ENCODE data around the gene BPIFB3.
"Not testable (repeated sequence)": the region's sequence is repeated elsewhere in the genome, so short reads cannot be mapped to it uniquely, and the experiment has no call there.

BPIFB3 gene

DNA sequence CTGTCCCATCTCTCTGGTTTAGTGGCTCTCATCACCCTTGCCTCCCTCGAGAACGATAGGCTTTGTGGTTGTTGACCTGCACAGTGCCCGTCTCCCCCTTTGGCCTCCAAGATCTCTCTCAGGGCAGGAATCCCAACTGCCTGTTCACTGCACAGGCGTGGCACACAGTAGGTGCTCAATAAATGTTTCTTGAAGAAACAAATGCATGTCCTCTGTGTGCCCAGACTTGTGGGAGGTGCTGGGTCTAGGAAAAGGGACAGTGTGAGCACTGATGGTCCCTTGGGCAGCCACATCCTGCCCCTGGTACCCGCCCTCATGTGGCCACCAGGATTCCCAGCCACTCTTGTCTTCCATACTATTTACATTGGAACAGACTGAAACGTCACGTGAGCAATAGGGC, 24.8 kb upstream of the BPIFB3 start:
- DNase-seq (ENCODE audit: low read depth): no peak

- no peak for DNase-seq (ENCODE audit: low read depth)
These were observed 23.6 kb upstream of the BPIFB3 start for GRCh38 chr20:33030076-33030475.

DNA sequence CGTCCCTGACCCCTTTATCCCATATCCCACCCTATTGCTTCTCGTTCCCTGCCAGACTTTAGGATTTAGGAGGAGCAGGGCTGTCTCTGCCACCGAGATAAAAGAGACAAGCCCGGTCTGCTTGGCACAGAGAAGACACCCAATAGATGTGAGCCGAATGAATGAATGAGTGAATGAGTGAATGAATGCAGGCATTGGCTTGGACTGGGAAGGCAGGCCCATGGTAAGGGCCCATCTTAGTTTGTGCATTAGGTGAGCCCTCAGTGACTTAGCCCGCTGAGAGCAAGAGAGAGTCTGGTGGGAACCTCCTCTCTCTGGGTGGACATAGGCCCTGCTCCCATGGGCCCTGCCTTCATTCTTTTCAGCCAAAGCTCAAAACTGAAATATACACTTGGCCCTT, 23.1 kb upstream of the BPIFB3 start:
- no peak for DNase-seq (ENCODE audit: low read depth)

GRCh38 chr20:33031531-33031930, 22.2 kb upstream of the BPIFB3 start, which contains the start of gene BPIFB6:
Gene BPIFB6, plus strand, starts transcription at chr20:33031648. Its CDS starts 0 bp downstream, at chr20:33031648.
- DNase-seq (ENCODE audit: low read depth): no peak

- no peak for DNase-seq (ENCODE audit: low read depth)
These were observed 21.1 kb upstream of the BPIFB3 start for GRCh38 chr20:33032555-33032954.

- DNase-seq (ENCODE audit: low read depth): no peak
These were observed 20.3 kb upstream of the BPIFB3 start for GRCh38 chr20:33033381-33033780.

- DNase-seq (ENCODE audit: low read depth): no peak
These were observed 19.6 kb upstream of the BPIFB3 start for GRCh38 chr20:33034115-33034514.

GRCh38 chr20:33034901-33035492, 18.7 kb upstream of the BPIFB3 start:
- DNase-seq (ENCODE audit: low read depth): no peak

GRCh38 chr20:33037456-33037855, 16.2 kb upstream of the BPIFB3 start:
- DNase-seq (ENCODE audit: low read depth): no peak

DNA sequence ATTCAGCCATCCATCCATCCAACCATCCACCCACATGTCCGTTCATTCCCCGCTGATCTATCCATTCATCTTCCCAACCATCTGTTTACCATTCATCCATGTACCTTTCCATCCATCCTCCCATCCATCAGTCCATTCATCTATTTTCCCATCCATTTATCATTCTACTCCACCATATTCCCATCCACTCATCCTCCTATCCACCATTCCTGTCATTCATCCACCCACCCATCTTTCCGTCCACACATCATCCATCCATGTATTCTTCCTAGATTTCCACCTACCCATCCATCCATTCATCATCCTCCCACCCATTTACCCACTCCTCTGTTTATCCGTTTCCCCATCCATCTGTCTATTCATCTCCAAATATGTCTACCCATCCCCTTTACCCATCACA, 15.5 kb upstream of the BPIFB3 start:
- DNase-seq (ENCODE audit: low read depth): no peak

GRCh38 chr20:33042430-33042829, 11.3 kb upstream of the BPIFB3 start:
- DNase-seq (ENCODE audit: low read depth): no peak

DNA sequence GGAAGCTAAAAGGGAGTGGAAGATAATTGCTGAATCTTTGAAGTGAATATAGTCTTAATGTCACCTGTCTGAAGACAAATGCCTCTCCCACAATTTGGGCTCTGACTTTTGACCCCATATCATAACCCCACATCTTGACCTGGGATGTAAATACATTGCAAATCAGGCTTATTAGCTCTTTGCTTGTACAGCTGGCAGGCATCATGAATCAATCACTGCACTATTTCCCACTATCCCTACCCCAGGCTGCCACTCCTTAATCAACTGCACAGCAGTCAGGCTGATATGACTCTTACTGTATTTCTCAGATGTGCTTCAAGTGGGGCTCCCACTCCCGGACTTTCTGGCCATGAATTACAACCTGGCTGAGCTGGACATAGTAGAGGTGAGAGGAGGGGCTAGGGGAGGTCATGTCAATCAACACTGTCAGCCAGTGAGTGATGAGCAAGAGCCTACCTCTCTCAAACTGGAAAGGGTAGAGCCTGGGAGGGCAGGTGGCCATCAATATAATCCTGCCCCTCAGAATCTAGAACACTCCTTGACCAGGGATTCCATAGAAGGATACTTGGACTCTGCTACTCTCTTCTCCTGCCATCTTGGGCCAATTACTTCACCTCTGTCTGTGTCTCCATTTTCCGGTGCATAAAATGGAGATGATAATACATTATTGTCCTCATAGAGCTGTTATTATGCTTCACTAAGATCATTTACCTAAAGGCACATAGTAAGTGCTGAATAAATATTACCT, 10.5 kb upstream of the BPIFB3 start:
- no peak for DNase-seq (ENCODE audit: low read depth)

- no peak for DNase-seq (ENCODE audit: low read depth)
These were observed 9.9 kb upstream of the BPIFB3 start for GRCh38 chr20:33043731-33044181.

GRCh38 chr20:33045129-33045721, 8.5 kb upstream of the BPIFB3 start:
- not testable (repeated sequence) for DNase-seq (ENCODE audit: low read depth)

GRCh38 chr20:33046412-33046811, 7.3 kb upstream of the BPIFB3 start:
- DNase-seq (ENCODE audit: low read depth): peak; percentile 7

- no peak for DNase-seq (ENCODE audit: low read depth)
These were observed 2.4 kb upstream of the BPIFB3 start for GRCh38 chr20:33051333-33051732.

- no peak for DNase-seq (ENCODE audit: low read depth)
These were observed 678 bp downstream of the BPIFB3 start for GRCh38 chr20:33054381-33054780.

- no peak for DNase-seq (ENCODE audit: low read depth)
These were observed 1.1 kb downstream of the BPIFB3 start for GRCh38 chr20:33054791-33055190.

DNA sequence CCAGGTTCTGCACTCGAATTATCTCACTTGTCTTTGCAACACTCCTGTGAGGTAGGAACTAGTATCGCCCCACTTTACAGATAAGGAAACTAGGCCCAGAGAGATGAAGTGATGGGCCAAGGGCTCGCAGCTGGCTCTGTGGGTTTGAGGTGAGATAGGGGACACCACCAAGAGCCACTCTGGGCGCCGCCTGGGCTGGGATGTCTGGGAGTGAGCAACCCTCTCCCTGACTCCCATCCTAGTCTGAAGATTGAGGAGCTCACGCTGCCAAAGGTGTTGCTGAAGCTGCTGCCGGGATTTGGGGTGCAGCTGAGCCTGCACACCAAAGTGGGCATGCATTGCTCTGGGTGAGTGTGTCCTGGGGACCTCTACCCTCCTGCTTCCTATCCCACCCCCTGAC, 5.4 kb downstream of the BPIFB3 start:
- DNase-seq (ENCODE audit: low read depth): no peak

DNA sequence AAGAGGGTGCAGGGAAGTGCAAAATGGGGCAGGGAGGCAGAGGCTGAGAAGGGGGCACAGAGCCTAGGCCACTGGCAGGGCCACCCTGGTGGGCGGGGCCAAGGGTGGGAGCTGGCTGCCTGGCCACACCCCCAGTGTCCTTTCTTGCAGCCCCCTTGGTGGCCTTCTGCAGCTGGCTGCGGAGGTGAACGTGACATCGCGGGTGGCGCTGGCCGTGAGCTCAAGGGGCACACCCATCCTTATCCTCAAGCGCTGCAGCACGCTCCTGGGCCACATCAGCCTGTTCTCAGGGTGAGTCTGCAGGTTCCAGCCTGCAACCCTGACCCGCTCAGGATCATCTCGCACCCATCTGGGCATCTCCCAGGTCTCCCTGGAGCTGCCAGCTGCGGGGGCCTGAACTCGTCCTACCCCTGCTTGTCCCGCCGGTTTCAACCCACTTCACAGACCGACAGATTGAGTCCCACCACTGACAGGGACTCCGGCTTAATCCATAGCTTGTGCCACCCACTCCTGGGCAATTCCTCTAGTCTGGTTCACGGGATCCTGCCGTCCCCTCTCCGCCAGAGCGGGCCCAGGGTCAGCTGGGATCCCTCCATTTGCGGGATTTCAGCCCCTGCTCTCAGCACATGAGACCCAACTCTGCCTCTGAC, 6.2 kb downstream of the BPIFB3 start:
- no peak for DNase-seq (ENCODE audit: low read depth)

DNA sequence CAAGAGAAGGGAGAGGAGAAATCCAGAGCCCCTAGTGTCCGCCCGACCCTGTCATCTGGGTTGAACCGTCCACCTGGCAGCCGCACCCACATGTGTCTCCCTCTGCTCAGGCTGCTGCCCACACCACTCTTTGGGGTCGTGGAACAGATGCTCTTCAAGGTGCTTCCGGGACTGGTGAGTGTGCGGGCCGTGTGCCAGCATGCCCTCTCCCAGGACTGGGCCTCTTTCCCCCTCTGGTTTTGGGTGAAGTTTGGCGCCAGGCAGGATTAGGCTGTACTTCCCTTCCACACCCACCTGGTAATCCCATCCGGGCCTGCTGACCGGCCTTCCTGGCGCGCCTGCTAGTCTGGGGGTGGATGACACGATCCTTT, 7.9 kb downstream of the BPIFB3 start:
- DNase-seq (ENCODE audit: low read depth): no peak

DNA sequence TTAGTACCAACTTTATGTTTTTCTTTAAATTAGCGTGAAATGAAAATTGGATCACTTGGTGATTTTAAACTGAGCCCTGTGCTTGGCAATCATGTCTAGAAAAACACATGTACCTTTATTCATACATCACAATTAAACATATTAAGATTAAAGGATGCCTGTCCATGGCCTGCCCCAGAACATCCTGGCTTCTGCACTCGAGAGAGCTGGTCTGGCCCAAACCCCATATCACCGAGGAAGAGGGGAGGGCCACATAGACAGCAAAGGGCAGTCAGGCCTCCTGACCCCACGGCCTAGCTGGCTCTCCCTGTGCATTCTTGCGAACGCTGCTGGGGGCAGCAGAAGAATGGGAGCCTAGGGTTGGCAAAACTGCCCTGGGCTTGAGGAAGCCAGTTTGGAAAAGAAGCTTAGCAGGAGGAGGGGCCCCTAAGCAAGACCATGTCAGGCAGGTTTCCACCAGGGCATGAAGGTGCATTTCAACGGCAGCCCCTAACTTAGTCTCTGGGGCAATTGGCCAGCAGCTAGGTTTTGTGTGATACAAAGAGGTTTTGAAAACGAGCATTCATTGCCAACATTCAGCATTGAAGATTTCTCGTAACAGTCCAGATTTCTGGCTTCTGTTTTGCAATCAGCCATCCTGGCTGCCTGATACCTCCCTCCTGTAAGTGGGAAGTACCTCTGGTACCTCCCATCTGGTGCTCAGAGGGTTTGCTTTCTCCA, 8.6 kb downstream of the BPIFB3 start:
- no peak for DNase-seq (ENCODE audit: low read depth)
